ENCODE data around the gene H3-3A.

Gene H3-3A

GRCh38 chr1:226052061-226052460, 10.5 kb upstream of the H3-3A start:
- no peak for DNase-seq (ENCODE audit: extremely low read depth in 1 of 2, low read depth in 1 of 2)

DNA sequence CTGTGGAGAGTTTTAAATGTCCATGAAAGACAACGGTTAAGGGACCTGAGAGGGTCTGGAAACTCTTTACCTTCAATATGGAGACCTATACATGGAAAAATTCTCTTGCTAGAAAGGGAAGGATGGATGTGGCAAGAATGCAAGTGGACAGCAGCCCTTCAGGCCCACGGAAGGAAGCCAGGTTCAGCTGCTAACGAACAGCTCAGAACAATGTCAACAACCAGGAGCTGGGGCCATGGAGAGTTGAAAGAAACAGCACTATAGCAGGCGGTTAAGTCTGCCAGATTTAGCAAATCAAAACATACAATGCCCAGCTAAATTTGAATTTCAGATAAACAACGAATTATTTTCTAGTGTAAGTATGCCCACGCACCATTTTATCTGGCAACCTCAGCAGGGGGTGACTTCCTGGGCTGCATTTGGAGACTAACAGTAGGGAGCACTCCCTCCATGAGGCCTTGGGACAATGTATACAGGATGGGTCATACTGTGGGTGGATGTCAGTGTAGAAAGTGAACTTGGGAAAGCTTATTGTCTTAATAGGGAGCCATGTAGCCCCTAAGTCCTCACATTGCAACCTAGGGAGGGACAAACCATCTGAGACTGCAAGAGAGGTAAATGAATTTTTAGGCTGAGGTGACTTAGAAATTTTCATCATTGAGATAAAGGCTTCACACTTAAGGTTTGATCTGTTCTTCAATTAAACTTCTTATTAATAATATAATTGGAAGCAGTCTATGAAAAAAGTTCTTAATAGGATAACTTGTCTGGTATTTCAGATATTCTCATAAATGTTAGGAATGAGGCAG, 7.8 kb upstream of the H3-3A start:
- DNase-seq (ENCODE audit: extremely low read depth in 1 of 2, low read depth in 1 of 2) = no peak

- DNase-seq (ENCODE audit: extremely low read depth in 1 of 2, low read depth in 1 of 2) = no peak
Observed at GRCh38 chr1:226059709-226060108, 2.8 kb upstream of the H3-3A start.

DNA sequence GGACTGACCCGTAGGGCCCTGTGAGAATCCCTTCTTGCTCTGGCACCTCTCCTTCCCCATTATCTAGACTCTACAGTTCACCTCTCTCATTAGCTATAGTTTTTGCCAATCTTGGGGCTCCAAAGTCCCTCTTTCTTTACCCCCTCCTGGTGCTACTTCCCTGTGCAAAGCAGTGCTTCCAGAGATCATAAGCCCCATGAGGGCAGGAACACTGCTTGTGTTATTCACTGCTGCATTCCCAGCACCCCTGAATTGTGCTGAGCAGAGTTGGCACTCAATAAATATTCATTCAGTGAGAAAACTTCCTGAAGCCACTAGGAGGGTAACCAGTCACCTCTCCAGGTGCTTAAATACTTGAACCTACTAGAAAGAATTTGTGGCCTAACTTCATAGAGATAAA, 2.1 kb upstream of the H3-3A start:
- no peak for DNase-seq (ENCODE audit: extremely low read depth in 1 of 2, low read depth in 1 of 2)

GRCh38 chr1:226061068-226061840, 1.3 kb upstream of the H3-3A start:
- no peak for DNase-seq (ENCODE audit: extremely low read depth in 1 of 2, low read depth in 1 of 2)

- DNase-seq (ENCODE audit: extremely low read depth in 1 of 2, low read depth in 1 of 2) = peak in 1 of 2 donors; percentile 24
Observed at GRCh38 chr1:226061841-226062557, 517 bp upstream of the H3-3A start.

DNA sequence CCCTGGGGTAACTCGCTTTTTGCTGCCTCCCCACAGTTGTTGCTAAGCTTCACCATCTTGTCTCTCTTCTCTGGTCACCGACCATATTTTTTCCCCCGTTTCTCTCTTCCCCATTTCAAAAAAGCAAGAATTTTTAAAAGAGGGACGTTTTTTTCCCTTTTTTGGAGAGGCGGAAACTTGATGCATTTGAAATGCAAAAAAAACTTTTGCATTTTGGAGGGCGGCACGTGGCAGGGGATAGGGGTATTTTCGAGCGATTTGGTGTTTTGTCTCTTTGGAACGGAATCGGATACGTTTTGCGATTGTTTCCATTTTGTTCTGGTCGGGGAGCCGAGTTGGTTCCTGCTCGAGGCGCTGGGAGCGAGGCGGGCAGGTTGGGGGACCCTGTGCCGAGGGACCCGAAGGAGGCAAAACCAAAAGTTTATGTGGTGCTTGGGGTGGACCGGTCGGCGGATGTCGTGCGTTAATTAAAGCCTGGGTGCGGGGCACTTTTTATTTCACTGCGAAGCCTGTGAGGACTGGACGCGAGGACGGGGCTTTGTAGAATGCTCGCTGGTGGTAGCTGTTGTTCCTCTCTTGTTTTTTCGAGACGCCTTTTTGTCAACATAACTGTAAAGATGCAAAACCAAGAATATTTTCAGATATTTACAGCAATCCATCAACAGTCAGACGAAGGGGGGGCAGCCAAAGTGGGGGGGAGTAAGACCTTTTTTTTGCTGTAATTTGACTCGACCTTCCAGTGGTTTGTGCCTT, 884 bp downstream of the H3-3A start:
- peak in 1 of 2 donors; percentile 26 for DNase-seq (ENCODE audit: extremely low read depth in 1 of 2, low read depth in 1 of 2)

DNA sequence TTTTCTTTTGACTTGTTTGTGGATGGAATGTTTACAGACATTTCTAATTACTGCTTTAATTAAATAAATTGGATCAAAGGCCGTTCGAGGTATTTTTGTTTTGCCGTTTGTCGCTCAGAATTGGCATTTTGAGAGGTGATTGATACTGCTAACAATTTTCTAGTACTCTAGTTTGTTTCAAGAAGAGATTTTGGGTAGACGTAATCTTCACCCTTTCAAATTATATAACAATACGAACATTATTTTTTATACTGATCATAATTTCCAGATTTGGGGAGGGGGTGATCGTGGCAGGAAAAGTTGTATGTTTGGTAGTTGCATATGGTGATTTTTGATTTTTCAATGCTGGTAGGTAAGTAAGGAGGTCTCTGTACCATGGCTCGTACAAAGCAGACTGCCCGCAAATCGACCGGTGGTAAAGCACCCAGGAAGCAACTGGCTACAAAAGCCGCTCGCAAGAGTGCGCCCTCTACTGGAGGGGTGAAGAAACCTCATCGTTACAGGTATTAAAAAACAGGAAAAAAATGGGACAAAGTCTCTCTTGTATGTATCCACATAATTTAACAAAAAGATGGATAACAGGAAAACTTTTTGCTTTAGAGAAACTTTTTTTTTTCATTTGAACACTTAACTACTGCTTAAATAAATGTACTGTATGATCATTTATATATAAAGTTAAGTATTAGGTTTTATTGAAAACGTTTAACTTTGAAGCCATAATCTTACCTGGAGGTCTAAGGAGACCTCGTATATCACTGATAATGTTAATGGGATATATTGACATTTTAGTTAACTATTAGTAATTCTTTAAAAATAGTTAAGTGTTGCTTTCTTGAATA, 1.7 kb downstream of the H3-3A start:
- DNase-seq (ENCODE audit: extremely low read depth in 1 of 2, low read depth in 1 of 2) = no peak

- no peak for DNase-seq (ENCODE audit: extremely low read depth in 1 of 2, low read depth in 1 of 2)
Observed at GRCh38 chr1:226064816-226065248, 2.3 kb downstream of the H3-3A start.

DNA sequence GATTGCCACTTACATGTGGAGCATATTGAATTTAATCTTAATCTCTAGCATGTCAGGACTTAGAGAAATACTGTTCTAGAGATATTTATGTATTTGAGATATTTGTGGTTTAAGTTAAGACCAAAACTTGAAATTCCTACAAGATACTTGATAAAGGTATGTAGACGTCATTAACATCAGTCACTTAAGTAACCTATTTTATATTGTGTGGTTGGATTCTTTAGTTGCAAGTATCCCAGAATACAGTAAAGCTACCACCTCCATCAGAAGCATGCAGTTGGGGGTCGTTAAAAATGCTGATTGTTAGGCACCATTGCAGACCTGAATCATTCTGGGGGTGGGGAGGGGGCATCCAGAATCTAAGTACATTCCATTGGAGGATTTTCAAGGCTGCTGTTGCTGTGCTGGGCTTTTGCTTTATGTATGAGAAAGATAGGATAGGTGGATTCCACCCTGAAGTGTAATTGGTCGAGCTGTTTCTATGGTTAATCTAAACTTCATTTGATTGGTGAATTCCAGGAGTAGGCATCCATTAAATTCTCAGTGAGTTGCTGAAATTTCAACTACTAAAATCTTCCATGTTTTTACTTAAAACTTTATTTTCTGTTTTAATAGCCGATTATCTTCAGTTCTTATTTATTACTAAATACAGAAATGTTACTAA, 4.0 kb downstream of the H3-3A start:
- no peak for DNase-seq (ENCODE audit: extremely low read depth in 1 of 2, low read depth in 1 of 2)

DNA sequence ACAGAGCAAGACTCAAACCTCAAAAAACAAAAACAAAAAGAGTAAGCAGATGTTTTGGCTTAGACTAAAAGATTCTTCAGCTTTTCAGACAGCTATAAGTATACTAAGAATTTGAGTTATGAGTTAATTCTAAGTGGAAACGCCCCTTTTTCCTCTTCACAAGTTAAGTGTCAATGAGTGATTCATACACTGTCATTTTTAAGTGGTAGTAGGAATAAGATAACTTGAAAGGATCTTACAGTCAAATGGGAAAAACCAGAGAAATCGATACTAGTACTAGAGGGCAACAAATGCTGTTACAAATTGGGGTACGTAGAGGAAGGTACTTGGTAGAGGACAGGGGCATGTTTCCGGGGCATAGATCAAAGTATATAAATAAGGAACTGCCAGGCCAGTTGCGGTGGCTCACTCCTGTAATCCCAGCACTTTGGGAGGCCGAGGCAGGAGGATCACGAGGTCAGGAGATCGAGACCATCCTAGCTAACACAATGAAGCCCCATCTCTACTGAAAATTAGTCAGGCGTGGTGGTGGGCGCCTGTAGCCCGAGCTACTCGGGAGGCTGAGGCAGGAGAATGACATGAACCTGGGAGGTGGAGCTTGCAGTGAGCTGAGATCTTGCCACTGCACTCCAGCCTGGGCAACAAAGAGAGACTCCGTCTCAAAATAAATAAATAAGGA, 7.4 kb downstream of the H3-3A start:
- DNase-seq (ENCODE audit: extremely low read depth in 1 of 2, low read depth in 1 of 2) = no peak

GRCh38 chr1:226072347-226072746, 9.8 kb downstream of the H3-3A start:
- no peak for DNase-seq (ENCODE audit: extremely low read depth in 1 of 2, low read depth in 1 of 2)

GRCh38 chr1:226073184-226073950, 10.9 kb downstream of the H3-3A start:
- DNase-seq (ENCODE audit: extremely low read depth in 1 of 2, low read depth in 1 of 2) = no peak

DNA sequence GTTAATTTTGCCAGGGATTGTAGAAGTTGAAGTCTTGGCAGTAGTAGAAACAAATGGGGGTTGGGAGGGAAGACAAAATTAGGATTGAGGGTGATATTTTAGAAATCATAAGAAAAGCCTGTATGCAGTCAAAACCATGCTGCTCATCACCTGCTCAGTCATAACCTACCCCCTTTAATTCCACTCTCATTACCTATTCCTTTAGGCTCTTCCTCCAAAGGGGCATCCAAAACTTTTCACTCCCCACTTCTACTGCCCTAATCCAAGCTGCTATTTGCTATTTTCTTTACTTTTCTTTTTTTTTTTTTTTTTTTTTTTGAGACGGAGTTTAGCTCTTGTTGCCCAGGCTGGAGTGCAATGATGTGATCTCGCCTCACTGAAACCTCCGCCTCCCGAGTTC, 11.5 kb downstream of the H3-3A start:
- DNase-seq (ENCODE audit: extremely low read depth in 1 of 2, low read depth in 1 of 2) = no peak

DNA sequence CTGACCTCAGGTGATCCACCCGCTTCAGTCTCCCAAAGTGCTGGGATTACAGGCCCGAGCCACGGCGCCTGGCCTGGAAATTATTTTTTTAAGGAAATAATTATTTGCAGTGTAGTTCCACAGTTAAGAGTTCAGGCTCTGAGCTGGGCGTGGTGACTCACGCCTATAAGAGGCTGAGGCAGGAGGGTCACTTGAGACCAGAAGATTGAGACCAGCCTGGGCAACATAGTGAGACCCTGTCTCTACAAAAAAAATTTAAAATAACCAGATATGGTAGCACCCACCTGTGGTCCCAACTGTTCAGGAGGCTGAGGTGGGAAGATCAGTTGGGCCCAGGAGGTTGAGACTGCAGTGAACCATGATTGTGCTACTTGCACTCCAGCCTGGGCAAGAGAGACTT, 13.9 kb downstream of the H3-3A start:
- no peak for DNase-seq (ENCODE audit: extremely low read depth in 1 of 2, low read depth in 1 of 2)

- no peak for DNase-seq (ENCODE audit: extremely low read depth in 1 of 2, low read depth in 1 of 2)
Observed at GRCh38 chr1:226078374-226078773, 15.9 kb downstream of the H3-3A start.

GRCh38 chr1:226082587-226082917, 20.0 kb downstream of the H3-3A start:
- no peak for DNase-seq (ENCODE audit: extremely low read depth in 1 of 2, low read depth in 1 of 2)

GRCh38 chr1:226082959-226083301, 20.4 kb downstream of the H3-3A start:
- DNase-seq (ENCODE audit: extremely low read depth in 1 of 2, low read depth in 1 of 2) = no peak

Measured in activated CD8-positive, alpha-beta memory T cell treated with anti-CD3 and anti-CD28 coated beads for 1 hour (primary cell).